Measurements from ENCODE around the gene TMEM11.
"Not testable (repeated sequence)": the region's sequence is repeated elsewhere in the genome, so short reads cannot be mapped to it uniquely, and the experiment has no call there.

TMEM11 gene

DNA sequence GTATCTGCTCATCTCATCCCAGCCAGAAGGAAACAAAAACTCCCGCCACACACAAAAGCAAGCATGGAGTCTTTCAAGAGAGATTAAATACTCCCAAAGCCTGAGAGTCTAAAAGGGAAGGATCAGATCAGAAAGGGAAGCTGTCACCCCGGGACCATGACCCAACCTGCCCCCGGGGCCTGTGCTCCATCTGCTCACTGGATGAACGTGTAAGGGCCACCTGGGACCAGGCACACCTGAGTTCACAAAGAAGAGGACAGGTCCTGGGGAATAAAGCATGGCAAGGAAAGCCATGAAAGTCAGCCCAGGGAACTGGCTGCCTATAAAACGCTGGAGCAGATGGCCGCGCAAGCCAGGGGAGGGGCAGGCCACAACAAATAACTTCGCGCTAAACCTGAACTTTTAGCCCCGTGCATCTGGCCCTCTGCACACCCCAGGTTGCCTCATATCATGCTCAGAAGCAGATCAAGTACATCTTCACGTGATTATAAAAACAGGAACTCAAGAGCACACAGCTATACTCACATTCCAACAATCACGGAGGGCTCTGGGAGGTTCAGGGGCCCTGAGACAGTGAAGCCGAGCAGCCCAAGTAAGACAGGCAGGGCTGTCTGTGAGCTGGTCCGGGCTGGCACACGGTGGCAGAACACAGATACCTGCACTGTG lies 3.4 kb downstream of the TMEM11 start:
- no peak for DNase-seq (ENCODE audit: low read depth)

DNA sequence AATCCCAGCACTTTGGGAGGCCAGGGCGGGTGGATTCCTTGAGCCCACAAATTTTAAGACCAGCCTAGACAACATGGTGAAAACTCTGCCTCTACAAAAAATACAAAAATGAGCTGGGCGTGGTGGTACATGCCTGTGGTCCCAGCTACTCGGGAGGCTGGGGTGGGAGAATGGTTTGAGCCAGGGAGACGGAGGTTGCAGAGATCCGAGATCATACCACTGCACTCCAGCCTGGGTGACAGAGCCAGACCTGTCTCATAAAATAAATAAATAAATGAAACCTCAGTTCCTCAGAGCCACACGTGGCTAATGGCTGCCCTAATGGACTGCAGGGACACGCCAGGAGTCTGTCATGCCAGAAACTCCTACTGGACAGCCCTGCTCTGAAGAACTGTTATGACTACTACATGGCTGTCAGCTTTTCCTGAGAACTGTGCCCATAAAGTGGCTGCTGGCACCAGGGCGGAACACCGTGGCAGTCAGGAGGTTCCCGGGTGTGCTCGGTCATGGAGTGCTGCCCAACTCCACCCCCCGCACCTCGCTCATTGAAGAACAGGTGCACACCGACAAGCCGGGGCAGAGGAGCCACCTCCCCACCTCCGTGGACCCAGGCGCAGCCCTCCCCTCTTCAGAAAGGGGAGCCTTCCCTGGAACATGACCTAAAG lies 4.3 kb downstream of the TMEM11 start:
- DNase-seq (ENCODE audit: low read depth): no peak

DNA sequence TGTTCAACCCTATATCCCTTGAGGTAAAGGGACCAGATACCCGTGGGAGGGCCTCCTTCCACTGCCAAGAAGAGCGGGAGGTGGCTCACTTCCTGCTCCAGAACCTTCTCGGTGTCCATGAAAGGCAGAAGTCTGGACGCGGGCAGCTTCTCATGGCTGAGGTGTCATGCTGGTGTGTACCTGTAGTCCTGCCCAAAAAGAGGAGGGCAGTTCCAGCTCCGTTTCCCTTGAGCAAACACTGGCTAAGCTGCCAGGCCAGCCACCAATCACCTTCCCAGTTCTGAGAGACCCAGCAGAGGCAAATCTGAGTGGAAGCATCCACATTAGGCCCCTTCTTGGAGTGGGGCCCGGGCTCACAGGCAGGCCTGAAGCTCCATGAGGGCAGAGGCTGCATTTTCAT lies 5.6 kb downstream of the TMEM11 start:
- DNase-seq (ENCODE audit: low read depth): no peak

DNA sequence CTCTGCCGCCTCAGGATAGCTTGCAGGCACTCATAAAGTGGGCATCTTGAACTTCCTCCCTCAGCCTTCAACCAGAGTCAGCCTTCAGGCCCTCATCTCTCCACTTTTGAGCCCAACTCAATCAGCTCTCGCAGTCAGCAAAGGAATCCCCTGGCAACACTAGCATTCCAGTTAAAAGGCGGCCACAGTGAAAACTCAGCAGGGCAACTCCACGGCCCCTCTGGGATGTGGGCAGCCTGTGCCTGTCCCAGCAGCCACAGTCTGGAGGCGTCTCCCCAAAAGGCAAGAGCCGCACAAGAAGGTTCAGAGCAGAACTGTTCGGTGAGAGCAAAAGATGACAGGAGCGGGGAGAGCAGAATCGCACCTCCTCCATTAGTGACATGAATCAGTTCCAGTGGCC lies 9.0 kb downstream of the TMEM11 start:
- DNase-seq (ENCODE audit: low read depth): no peak

DNA sequence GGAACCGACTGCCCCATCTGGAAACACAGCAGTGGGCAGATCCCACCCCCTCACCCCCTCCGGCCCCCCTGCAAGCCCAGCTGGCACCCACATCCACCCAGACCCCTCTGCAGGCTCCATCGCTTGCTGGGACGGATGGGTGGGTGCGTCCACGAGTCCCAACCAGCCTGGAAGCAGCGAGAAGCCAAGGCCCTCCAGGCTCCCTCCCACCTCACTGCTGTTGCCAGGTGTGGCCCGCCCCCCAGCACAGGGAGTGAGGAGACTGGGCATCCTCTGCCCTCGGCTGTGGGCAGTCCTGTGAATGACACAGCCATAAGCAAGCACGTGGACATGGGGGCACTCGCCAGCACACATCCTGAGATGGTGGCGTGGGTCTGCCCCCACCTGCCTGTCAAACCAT lies 11.4 kb downstream of the TMEM11 start:
- DNase-seq (ENCODE audit: low read depth): no peak

DNA sequence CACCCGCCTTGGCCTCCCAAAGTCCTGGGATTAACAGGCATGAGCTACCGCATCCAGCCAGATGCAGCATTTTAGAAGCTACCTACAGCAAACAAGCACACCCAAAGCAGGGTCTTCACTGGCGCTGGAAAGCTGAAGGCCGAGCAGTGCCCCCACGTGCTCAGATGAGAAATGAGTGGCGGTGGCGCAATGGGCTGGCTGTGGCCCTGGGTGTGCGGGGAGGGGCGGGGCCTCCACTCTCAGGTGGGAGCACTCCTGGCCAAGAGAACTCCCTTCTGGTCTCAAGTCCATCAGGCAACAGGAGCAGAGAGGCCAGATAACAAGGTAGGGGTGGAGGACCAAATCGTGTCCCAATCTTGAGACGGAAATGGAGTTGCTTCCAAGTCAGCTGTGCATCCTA lies 12.1 kb downstream of the TMEM11 start:
- DNase-seq (ENCODE audit: low read depth): no peak

DNA sequence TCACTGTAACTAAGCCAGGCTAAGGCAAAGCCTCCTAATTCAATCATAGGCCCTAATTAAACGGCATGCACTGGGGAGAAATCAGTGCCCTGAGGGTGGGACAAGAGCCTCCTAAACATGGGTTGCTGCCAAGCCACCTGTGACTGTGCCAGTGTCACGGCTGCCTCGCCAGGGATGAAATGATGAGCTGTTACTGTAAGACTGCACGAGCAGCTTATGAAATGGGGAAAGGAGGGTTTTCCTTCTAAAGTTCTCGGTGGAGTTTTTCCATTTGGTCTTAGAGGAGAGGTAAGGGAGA lies 12.7 kb downstream of the TMEM11 start:
- DNase-seq (ENCODE audit: low read depth): no peak

DNA sequence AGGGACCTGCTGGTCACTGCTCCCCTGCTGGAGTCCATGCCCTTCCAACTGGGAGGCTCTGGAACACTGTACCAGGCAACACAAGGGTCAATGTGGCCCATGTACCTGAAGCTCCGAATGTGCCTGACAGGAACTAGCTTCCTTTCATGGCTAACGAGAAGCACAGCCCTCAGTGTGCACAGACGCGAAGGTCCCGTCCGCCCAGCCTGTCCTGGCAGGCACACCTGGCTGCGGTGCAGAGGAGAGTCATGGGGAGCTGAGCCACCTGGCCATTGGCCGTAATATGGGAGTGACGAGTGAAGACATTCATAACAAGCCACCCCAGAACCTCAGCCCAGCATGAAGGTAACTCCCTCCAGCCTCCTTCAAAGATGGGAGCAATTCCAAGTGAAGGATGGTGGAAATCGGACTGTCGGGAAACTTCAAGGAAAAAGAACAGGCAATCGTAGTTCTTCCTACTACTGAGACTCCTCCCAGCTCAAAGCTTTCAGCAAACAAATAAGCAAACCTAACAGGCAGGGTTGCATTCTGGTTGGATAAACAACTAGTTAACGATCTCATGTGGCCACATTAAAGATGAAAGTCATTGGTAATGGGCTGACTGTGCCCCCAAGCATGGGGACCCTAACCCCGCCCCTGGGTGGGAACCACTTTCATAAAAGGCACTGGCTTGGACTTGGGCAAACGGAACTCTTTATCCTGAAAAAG lies 13.2 kb downstream of the TMEM11 start:
- no peak for DNase-seq (ENCODE audit: low read depth)

DNA sequence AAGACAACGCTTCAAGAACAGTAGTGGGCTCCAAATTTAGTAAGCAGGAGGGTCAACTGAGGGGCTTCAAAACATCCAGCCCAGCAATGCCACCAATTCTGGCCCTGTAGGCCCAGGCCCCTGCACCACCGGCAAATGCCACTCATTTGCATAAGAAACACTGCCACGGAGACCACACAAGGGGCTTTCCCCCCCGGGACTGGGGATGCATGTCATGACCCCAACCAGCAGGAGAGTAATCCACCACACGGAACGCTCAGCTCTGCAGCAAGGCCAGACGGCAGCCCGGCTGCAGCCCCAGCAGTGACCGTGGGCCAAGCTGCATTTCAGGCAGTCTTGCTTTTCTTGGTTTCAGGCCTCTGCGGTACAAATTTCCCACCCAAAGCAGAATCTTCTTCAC lies 14.1 kb downstream of the TMEM11 start:
- DNase-seq (ENCODE audit: low read depth): no peak

DNA sequence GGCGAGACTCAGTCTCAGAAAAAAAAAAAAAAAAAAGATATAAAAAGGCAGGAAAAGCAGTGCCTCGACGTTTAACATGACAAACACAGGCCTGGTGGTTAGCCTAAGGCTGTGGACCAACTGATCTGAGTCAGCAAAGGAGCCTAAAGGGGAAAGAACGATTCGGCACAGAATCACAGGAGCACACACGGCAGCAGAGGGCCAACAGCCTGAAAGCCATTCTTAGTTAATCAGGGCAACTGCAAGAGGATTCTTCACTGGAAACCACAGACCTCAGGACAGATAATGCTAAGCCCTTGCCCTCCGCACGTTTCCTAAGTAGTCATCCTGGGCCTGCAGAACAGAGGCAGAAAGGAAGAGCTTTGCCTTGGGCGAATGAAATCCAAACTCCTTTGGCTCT lies 14.7 kb downstream of the TMEM11 start:
- DNase-seq (ENCODE audit: low read depth): peak; percentile 51

DNA sequence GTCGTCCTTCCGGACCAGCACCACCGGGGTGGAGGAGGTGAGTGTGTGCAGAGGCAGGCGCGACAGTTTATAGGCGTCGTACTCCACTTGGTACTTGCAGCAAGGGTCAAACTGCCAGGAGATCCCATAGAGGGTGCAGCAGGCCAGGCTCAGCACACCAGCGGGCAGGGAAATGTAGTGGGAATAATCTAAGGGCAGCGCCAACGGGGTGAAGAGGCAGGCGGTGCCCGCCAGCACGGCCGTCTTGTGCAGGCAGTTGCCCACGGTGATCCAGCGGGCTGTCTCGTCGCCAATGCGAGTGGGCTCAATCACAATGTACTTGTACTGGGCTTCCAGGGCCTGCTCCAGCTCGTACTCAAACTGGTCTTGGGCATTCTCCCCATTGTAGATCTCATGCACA lies 15.6 kb downstream of the TMEM11 start:
- no peak for DNase-seq (ENCODE audit: low read depth)

DNA sequence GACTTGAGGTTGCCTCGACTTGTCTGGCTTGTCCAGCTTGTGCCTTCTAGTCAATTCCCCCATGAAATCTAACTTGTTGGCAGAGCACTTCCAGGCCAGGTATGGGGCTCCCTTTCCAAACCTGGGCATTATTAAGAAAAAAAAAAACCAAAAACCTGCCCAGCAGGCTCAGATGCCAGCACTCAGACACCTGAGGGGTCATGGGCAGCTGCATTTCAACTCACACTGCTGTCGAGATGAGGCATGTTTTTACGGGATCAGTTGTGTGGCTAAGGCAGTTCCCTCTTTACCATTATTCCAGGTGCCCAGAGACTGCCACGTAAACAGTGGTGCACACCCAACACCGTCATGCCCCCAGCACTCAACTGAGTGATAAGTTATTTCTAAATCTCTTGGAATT lies 17.8 kb downstream of the TMEM11 start:
- DNase-seq (ENCODE audit: low read depth): no peak

DNA sequence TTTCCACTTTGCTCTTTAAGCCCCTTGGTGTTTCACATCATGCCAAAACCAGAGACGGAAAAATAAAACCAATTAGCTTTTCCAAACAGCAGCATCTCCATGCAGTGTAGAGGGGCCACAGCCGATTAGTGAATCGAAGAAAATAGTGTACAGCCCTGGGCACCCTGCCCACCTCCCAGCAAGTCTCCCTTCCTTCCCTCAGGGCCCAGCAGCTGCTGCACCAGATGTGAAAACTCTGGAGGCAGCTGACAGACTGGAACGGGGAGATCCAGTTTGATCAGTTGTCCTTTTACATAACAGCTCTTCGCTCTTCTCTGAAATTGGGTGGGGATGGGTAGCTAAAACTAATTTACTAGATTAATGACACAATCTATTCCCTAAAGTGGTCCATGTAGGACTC lies 19.3 kb downstream of the TMEM11 start:
- DNase-seq (ENCODE audit: low read depth): peak; percentile 73

DNA sequence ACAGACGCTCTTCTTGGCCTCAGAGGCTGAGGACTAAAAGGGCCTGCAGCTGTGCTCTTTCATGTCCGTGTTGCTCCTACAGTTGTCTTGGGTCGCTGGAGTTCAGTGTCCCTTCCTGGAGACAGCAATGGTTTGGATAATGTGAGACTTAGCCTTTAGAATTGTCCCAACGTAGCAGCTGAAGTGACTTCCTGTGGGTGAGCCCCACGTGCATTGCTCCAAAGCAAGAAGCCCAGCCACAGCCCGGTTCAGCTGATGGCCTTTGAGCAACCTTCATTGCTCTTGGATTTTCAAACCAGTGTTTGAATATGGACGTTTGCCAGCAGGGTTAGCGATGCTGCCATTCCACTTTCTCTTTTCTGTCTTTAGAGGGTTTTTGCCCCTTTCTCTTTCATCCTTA lies 19.7 kb downstream of the TMEM11 start:
- peak; percentile 20 for DNase-seq (ENCODE audit: low read depth)

DNA sequence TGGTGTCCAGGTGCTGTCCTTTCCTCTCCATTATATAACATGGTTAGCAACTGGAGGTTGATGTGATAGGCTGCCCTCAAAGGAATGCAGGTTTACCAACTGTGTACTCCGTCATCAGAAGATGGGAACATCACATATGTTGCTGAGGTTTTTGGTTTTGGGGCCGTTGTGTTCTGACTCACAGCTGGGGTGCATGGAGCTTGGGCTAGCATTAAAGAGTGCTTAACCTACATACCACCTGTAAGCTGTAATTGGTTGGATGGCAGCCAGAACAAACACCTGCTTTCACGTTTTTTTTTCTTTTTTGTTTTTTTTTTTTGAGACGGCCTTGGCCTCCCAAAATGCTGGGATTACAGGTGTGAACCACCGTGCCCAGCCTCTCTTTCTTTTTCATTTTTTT lies 20.9 kb downstream of the TMEM11 start:
- no peak for DNase-seq (ENCODE audit: low read depth)

DNA sequence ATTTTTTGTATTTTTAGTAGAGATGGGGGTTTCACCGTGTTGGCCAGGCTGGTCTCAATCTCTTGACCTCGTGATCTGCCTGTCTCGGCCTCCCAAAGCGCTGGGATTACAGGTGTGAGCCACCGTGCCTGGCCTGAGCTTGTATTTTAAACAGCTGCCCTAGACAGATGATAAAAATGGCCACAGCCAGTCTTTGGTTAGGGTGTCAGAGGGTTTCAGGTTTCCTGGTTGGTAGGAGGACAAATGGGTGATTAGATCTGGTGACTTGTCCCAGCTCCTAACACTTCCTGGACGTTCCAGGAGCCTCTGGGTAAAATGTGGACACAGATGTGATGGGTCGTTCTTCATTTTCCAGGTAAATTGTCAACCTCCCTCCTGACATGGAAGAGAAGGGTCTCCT lies 21.5 kb downstream of the TMEM11 start:
- not testable (repeated sequence) for DNase-seq (ENCODE audit: low read depth)

DNA sequence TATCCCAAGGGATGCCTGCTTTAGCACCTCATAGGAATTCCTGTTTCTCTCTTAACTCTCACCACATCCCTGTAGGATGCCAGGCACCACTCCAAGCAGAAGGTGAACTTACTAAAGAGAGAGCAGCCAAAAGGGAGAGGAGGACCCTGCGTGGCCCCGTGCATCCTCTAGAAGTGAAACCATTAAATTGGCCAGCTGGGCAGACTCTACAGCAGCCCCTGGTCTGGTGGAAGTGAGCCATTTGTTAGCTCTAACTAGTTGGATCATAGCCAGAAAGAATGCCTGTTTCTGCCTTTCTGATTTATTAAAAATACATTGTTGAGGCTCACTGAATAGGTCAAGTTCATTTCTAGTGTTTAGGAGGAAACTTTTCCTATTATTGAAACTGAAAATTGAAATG lies 22.3 kb downstream of the TMEM11 start:
- DNase-seq (ENCODE audit: low read depth): no peak

DNA sequence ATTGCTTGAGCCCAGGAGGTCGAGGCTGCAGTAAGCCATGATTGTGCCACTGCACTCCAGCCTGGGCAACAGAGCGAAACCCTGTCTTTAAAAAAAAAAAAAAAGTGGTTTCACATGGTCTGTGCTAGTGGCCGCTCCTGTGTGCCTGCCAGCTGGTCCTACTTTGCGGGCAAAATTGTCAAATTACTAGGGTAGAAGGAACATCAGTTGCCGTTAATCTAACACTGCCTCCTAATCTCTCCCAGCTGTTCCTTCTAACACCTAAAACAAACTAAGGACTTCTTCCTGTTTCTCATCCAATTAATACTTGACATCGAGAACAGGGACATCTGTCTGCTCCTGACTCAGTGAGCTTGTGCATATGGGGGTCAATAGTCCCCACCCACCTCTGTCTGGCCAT lies 23.9 kb downstream of the TMEM11 start:
- no peak for DNase-seq (ENCODE audit: low read depth)

DNA sequence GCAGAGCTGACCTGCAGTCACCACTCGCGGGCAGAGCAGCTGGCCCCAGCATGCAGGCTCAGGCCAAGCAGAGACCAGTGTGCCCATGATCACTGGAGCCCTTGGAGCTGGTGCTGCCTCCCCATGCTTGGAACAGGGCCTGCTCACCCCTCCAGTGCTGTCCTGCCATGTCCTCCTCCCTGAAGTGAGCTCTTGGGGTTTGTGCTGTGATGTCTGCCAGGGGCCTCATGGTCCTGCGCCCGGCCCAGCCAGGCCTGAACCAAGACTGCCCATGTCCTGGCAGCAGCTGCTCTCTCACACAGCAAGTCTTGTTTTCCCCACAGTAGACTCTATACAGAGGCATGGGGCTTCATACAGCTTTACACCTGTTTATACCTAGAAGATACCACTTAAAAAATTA lies 24.6 kb downstream of the TMEM11 start:
- DNase-seq (ENCODE audit: low read depth): no peak

DNA sequence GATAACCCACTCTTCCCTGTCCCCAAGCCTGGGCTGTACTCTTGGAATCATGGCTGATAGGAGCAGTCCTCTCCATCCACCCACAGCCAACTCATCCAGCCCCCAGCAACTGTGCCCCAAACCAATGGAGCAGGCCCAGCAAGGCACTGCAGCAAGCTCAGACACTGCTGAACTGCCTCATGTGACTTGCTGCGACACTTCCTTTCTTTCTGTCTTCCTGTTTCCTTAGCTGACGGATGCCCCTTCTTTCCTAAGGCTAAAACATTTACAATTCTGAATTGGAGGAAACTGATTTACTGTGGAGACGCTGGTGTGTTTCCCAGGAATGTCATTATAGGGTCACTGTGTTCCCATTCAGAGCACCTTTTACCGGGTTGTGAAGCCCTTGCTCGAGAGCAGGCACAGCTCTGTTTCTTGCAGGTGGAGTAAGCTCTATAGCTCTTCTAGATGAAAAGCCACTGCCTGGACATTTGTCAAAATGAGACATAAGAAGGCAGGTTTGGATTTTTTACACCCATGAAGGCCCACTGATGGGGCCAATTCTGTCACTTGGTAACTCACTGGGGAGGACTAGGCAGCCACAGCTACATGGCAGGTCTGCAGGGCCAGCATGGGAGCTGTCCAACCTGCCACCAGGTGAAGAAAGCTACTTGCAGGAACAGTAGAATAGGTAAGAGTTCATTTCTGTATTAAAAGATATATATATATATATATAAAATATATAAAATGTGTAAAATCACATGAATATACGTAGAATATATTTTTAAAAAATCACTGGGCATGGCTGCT lies 27.4 kb downstream of the TMEM11 start:
- no peak for DNase-seq (ENCODE audit: low read depth)

DNA sequence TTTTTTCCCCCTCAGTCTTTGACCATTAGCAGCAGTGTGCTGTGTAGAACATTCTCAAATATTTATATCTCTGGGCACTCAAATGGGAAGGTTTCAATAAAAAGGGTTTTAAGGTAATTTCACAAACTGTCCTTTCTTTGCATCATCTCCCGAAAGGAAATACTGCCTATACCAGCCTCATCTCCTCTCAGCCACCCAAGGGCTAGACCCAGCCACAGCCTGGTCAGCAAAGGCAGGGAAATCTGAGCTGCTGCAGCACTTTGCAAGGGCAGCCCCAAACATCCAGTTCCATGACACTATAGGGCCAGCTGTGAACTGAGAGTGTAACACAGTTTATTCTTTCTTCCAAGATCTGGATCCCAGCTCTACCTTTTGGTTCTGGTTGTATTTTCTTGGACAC lies 28.9 kb downstream of the TMEM11 start:
- DNase-seq (ENCODE audit: low read depth): no peak

DNA sequence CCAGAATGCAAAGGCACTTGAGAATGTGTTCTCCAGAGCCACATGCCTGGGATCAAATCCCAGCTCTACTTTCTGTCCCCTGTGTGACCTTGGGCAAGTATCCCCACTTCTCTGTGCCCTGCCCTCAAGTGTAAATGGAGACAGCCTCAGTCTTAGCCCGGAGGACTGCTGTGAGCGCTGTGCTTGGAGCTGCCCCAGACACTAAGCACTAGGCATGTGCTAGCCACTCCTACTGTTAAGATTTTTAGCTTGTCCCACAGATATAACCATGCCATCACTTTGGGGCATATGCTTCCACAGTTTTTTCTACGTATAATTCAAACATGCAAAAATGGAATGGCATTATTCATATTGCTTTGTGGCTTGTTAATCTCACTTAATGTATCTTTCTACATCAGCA lies 29.4 kb downstream of the TMEM11 start:
- DNase-seq (ENCODE audit: low read depth): no peak

DNA sequence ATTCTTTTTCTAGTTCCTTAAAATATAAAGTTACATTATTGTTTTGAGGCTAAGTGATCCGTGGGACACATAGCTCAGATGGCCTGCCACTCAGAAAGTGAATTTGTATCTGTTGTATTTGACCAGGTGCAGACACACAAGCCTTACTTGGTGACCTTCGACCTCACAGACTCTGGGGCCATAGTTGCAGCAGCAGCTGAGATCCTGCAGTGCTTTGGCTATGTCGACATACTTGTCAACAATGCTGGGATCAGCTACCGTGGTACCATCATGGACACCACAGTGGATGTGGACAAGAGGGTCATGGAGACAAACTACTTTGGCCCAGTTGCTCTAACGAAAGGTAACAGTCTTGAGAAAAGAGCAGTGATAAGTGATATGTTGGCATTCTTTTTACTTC lies 30.5 kb downstream of the TMEM11 start:
- DNase-seq (ENCODE audit: low read depth): no peak
